Ovary (tissue), 9 donors: Measurements from ENCODE around the gene TRMT10B. TPM values are rescaled to one million over a fixed set of nuclear protein-coding genes. Genes with fewer than 3 reads are reported as not detected.

ENCODE experiments used
- DNase-seq, 5 donors: peaks; one replicate each; pipeline ENCODE4 v3.0.0-alpha.2; 2019 to 2020
- H3K27ac ChIP-seq, 2 donors: fragments of 200-600 bp; one replicate each; pipeline versions ENCODE4 v1.5.1 to v1.8.0; 2019 to 2022
- H3K27me3 ChIP-seq: fragments of 200-600 bp; one replicate; pipeline ENCODE4 v1.8.0; 2022
- H3K36me3 ChIP-seq: fragments of 200-600 bp; sonication (generic); one replicate; pipeline ENCODE4 v1.5.1; 2019
- H3K4me1 ChIP-seq: one replicate; pipeline ENCODE4 v1.8.1; 2013; ENCODE audit warnings: mild to moderate bottlenecking, moderate library complexity; ENCODE audit not compliant: insufficient read depth
- H3K4me3 ChIP-seq: fragments of 200-600 bp; sonication (generic); one replicate; pipeline ENCODE4 v1.5.1; 2017
- H3K9me3 ChIP-seq, 2 donors: fragments of 200-600 bp in 1 of 2; sonication (generic) in 1 of 2; one replicate each; pipeline versions ENCODE4 v1.5.1 to v1.8.1; 2013 to 2019; ENCODE audit warnings: mild to moderate bottlenecking in 1 of 2, moderate library complexity in 1 of 2
- EP300 ChIP-seq: sonication (generic); formaldehyde crosslinking; IDR thresholded peaks from one replicate; pipeline ENCODE4 v1.6.1; 2017; ENCODE audit warnings: antibody characterized with exemption
- POLR2A ChIP-seq: fragments of 450-650 bp; IDR thresholded peaks from one replicate; pipeline ENCODE4 v1.6.1; 2017; ENCODE audit warnings: antibody characterized with exemption, mild to moderate bottlenecking, moderate library complexity
- WGBS, 3 donors: extraction: QIAGEN DNeasy Blood & Tissue Kit in 1 of 3; methylation state at CpG; one replicate each; pipeline versions ENCODE4 v1.1.5 to v1.1.7; 2013 to 2017; 5-methylcytosine and 5-hydroxymethylcytosine counted together
- intact Hi-C, 4 donors: fragments of 100-400 bp; cut with DNase I; formaldehyde crosslinking; loops; one replicate each; pipeline versions ENCODE4 v1.11.0 to v1.15.1; 2022 to 2023
- polyA plus RNA-seq, 2 donors: library from polyadenylated mRNA; stranded (reverse); fragments of 200-250 nt in 1 of 2; fragments of 350-450 nt in 1 of 2; fragmentation: Illumina TruSeq in 1 of 2; extraction: RNeasy Lipid Tissue Mini Kit (QIAGEN cat#74804) in 1 of 2; gene quantifications; one replicate each; pipeline ENCODE4 v1.2.3, GENCODE V29; 2013 to 2014
- total RNA-seq, 7 donors: library from RNA; depleted of rRNA in 2 of 7; stranded (reverse); fragments of >200 nt in 2 of 7; fragmentation: NEBNext Ultra II Directional in 3 of 7; extraction: Animal tissue kit (Norgen Biotek cat#: 25700) in 3 of 7; gene quantifications; one replicate each; pipeline versions ENCODE4 v1.1.0 to v1.2.4, GENCODE V29; 2016 to 2023
- TF ChIP-seq, protein P1 (sequence below), 3 donors: fragments of 450-650 bp in 2 of 3; fragments of 200-600 bp in 1 of 3; IDR thresholded peaks; one replicate each; pipeline versions ENCODE4 v1.5.1 to v1.8.0; 2016 to 2022; ENCODE audit warnings: antibody characterized with exemption in 3 of 3, mild to moderate bottlenecking in 1 of 3
- donor health status: DM: no; HTN: no; CAD: no; lungs with moderate emphysema.
- donor health status: DM: no; HTN: no; CAD: no.
- donor health status: Bipolar disorder and iron deficiency.
- donor health status: DM: yes; HTN: yes; CAD: no.
- donor health status: DM: no; HTN: no; CAD: no.
- donor health status: DM: yes; HTN: yes; CAD: no.

The TRMT10B gene
- total and polyA plus RNA-seq, 9 donors: 6.7 to 13.6 (median 9.9) TPM

- H3K36me3 ChIP-seq: no peaks in the 10 kb centered on the region
- H3K4me3 ChIP-seq: no peak overlapping the region
- intact Hi-C loops: no loop called here
- no peak overlapping the region for H3K27ac ChIP-seq
- no peaks in the 10 kb centered on the region for H3K4me1 ChIP-seq
- DNase-seq: no peak
- H3K27me3 ChIP-seq: no peaks in the 10 kb centered on the region
- no peak for TF ChIP-seq POLR2A
- WGBS, 3 donors: 65 to 90% (median 85%) methylated on average over 3 of the region's 3 CpGs
- no peaks in the 10 kb centered on the region for H3K9me3 ChIP-seq
These were observed 43.6 kb upstream of the TRMT10B start for GRCh38 chr9:37710046-37710445.

DNA sequence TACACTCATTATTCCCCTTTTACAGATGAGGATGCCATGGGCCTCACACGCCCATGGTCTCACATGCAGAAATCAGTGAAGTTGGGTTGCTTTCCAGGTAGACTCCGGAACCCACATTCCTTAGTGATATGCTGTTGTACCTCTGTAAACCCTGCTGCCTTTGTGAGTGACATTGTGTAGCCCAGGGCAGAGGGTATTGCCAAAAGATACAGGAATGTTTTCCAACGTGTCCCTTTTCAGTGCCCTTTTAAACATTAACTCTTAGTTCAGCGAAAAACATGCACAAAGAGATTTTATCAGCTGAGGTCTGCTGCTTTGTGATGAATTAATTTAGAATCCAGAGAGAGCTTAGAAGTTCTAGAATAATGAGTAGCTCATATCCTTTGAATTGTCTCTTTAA is 38.3 kb upstream of the TRMT10B start:
- 69 to 73% (median 70%) methylated on average over 4 of the region's 4 CpGs for WGBS, 3 donors
- TF ChIP-seq EP300: no peak
- no peak for TF ChIP-seq POLR2A
- TF ChIP-seq, protein P1, sequence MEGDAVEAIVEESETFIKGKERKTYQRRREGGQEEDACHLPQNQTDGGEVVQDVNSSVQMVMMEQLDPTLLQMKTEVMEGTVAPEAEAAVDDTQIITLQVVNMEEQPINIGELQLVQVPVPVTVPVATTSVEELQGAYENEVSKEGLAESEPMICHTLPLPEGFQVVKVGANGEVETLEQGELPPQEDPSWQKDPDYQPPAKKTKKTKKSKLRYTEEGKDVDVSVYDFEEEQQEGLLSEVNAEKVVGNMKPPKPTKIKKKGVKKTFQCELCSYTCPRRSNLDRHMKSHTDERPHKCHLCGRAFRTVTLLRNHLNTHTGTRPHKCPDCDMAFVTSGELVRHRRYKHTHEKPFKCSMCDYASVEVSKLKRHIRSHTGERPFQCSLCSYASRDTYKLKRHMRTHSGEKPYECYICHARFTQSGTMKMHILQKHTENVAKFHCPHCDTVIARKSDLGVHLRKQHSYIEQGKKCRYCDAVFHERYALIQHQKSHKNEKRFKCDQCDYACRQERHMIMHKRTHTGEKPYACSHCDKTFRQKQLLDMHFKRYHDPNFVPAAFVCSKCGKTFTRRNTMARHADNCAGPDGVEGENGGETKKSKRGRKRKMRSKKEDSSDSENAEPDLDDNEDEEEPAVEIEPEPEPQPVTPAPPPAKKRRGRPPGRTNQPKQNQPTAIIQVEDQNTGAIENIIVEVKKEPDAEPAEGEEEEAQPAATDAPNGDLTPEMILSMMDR (IDR thresholded peaks at IDR 0.05): no peak
- no peak overlapping the region for H3K4me3 ChIP-seq
- no peaks in the 10 kb centered on the region for H3K27me3 ChIP-seq
- no peaks in the 10 kb centered on the region for H3K4me1 ChIP-seq
- DNase-seq: no peak
- H3K27ac ChIP-seq: no peak overlapping the region
- H3K9me3 ChIP-seq: no peaks in the 10 kb centered on the region
- intact Hi-C loops: no loop called here
- H3K36me3 ChIP-seq: no peaks in the 10 kb centered on the region

- 75 to 87% (median 85%) methylated on average over 5 of the region's 5 CpGs for WGBS, 3 donors
- DNase-seq: no peak
- Histone ChIP-seq H3K9me3 (no peaks in the 10 kb centered on the region), H3K27me3 (no peaks in the 10 kb centered on the region), H3K36me3 (no peaks in the 10 kb centered on the region), H3K4me3 (no peak overlapping the region), H3K4me1 (no peaks in the 10 kb centered on the region), H3K27ac (no peak overlapping the region)
- TF ChIP-seq EP300 (no peak), POLR2A (no peak)
- TF ChIP-seq, protein P1 (IDR thresholded peaks at IDR 0.05): no peak
- intact Hi-C loops: no loop called here
These were observed 37.6 kb upstream of the TRMT10B start for GRCh38 chr9:37715991-37716505.

- intact Hi-C loops: no loop called here
- no peak overlapping the region for H3K27ac ChIP-seq
- H3K27me3 ChIP-seq: no peaks in the 10 kb centered on the region
- H3K9me3 ChIP-seq: no peaks in the 10 kb centered on the region
- no peak overlapping the region for H3K4me3 ChIP-seq
- 60 to 79% (median 73%) methylated on average over 2 of the region's 2 CpGs for WGBS, 3 donors
- H3K4me1 ChIP-seq: no peaks in the 10 kb centered on the region
- DNase-seq: no peak
- no peaks in the 10 kb centered on the region for H3K36me3 ChIP-seq
- TF ChIP-seq POLR2A: no peak
- TF ChIP-seq EP300: no peak
- TF ChIP-seq, protein P1 (IDR thresholded peaks at IDR 0.05): no peak
These were observed 34.1 kb upstream of the TRMT10B start for GRCh38 chr9:37719526-37719925.

GRCh38 chr9:37727013-37727412 is 26.6 kb upstream of the TRMT10B start:
- 88 to 92% (median 91%) methylated on average over 5 of the region's 5 CpGs for WGBS, 3 donors
- Histone ChIP-seq H3K4me1 (no peaks in the 10 kb centered on the region), H3K4me3 (no peak overlapping the region), H3K9me3 (no peaks in the 10 kb centered on the region), H3K27ac (no peak overlapping the region), H3K27me3 (no peaks in the 10 kb centered on the region), H3K36me3 (no peaks in the 10 kb centered on the region)
- no peak for DNase-seq
- intact Hi-C loops: no loop called here
- TF ChIP-seq EP300: no peak
- TF ChIP-seq, protein P1 (IDR thresholded peaks at IDR 0.05): no peak
- no peak for TF ChIP-seq POLR2A
